ENCODE results near the gene IVD. TPM values are rescaled to one million over a fixed set of nuclear protein-coding genes. Genes with fewer than 3 reads are reported as not detected.

The IVD gene
- total RNA-seq, 1 donor from 2014 or later = 56.2 TPM

- Mint-ChIP-seq H3K9me3 (ENCODE audit: unreplicated experiment) (no peaks in the 10 kb centered on the region), H3K4me3 (ENCODE audit: unreplicated experiment) (no peak overlapping the region), H3K36me3 (ENCODE audit: low read depth, unreplicated experiment) (peaks cover 5% of the 10 kb centered on the region), H3K4me1 (ENCODE audit: unreplicated experiment) (peaks cover 5% of the 10 kb centered on the region), H3K27ac (ENCODE audit: unreplicated experiment) (peak overlapping the region; percentile 36), H3K27me3 (ENCODE audit: unreplicated experiment) (peaks cover 12% of the 10 kb centered on the region)
- no peak for TF ChIP-seq CTCF (IDR thresholded peaks at IDR 0.05; ENCODE audit: unreplicated experiment)
- DNase-seq (ENCODE audit: low spot score) = no peak
Measured at GRCh38 chr15:40466426-40467260, 61.0 kb downstream of the IVD start.

GRCh38 chr15:40467261-40467615 is 61.6 kb downstream of the IVD start:
- Mint-ChIP-seq H3K4me1 (ENCODE audit: unreplicated experiment) (peaks cover 8% of the 10 kb centered on the region), H3K4me3 (ENCODE audit: unreplicated experiment) (no peak overlapping the region), H3K36me3 (ENCODE audit: low read depth, unreplicated experiment) (peaks cover 5% of the 10 kb centered on the region), H3K27ac (ENCODE audit: unreplicated experiment) (no peak overlapping the region), H3K27me3 (ENCODE audit: unreplicated experiment) (peaks cover 12% of the 10 kb centered on the region), H3K9me3 (ENCODE audit: unreplicated experiment) (no peaks in the 10 kb centered on the region)
- no peak for TF ChIP-seq CTCF (IDR thresholded peaks at IDR 0.05; ENCODE audit: unreplicated experiment)
- DNase-seq (ENCODE audit: low spot score) = no peak

- H3K4me1 Mint-ChIP-seq (ENCODE audit: unreplicated experiment) = peaks cover 8% of the 10 kb centered on the region
Measured at GRCh38 chr15:40468898-40469331, 63.3 kb downstream of the IVD start.

GRCh38 chr15:40469776-40470390 is 64.3 kb downstream of the IVD start:
- Mint-ChIP-seq H3K9me3 (ENCODE audit: unreplicated experiment) (no peaks in the 10 kb centered on the region), H3K27ac (ENCODE audit: unreplicated experiment) (peak overlapping the region; percentile 91), H3K27me3 (ENCODE audit: unreplicated experiment) (peaks cover 13% of the 10 kb centered on the region), H3K4me1 (ENCODE audit: unreplicated experiment) (peaks cover 8% of the 10 kb centered on the region), H3K36me3 (ENCODE audit: low read depth, unreplicated experiment) (peaks cover 5% of the 10 kb centered on the region), H3K4me3 (ENCODE audit: unreplicated experiment) (peak overlapping the region; percentile 81)
- no peak for DNase-seq (ENCODE audit: low spot score)
- TF ChIP-seq CTCF (IDR thresholded peaks at IDR 0.05; ENCODE audit: unreplicated experiment) = no peak

More at GRCh38 chr15:40468898-40469331, 63.3 kb downstream of the IVD start:
- Mint-ChIP-seq H3K27ac (ENCODE audit: unreplicated experiment) (no peak overlapping the region), H3K27me3 (ENCODE audit: unreplicated experiment) (peaks cover 13% of the 10 kb centered on the region), H3K9me3 (ENCODE audit: unreplicated experiment) (no peaks in the 10 kb centered on the region), H3K36me3 (ENCODE audit: low read depth, unreplicated experiment) (peaks cover 5% of the 10 kb centered on the region), H3K4me3 (ENCODE audit: unreplicated experiment) (peak overlapping the region; percentile 37)
- no peak for DNase-seq (ENCODE audit: low spot score)
- no peak for TF ChIP-seq CTCF (IDR thresholded peaks at IDR 0.05; ENCODE audit: unreplicated experiment)
